Measurements from ENCODE around the gene DHRSX.

Gene DHRSX

DNA sequence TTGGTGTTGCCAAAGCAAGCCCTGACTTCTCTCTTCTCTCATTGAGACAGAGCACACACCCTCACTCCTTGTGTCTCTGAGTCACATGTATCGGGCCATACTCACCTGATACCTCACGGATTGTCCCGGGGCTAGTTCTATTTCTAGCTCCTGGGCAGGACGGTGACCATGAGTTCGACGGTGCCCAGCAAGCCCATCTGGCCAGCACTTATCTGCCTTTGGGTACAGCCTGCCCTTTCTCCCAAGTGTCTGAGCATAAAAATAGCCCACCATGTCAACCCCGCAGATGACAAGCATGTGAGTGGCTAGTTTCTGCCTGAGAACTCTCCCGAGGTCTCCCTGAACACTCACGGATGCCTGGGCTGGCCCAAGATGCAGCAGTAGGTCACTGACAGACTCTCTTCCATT lies 158.5 kb downstream of the DHRSX start:
- peaks cover 1% of the 10 kb centered on the region for H3K36me3 ChIP-seq (ENCODE audit: control insufficient read depth, insufficient read depth, low read length)
- no peak overlapping the region for H3K4me3 ChIP-seq (ENCODE audit: low read length)
- H3K9ac ChIP-seq (ENCODE audit: low read length), result no peak overlapping the region
- H3K27me3 ChIP-seq (ENCODE audit: insufficient read depth, low read length, poor library complexity), result no peaks in the 10 kb centered on the region
- H2BK15ac ChIP-seq (replicated peaks; ENCODE audit: low read depth), result no peak overlapping the region
- no peak overlapping the region for H2BK5ac ChIP-seq (ENCODE audit: low read length)
- no peak overlapping the region for H3K4ac ChIP-seq (ENCODE audit: low read depth, low read length)
- no peak overlapping the region for H2AK5ac ChIP-seq (ENCODE audit: low read length)
- H3K27ac ChIP-seq (ENCODE audit: low read depth, low read length), result no peak overlapping the region
- H4K5ac ChIP-seq (ENCODE audit: low read length), result no peak overlapping the region
- no peak overlapping the region for H3K23ac ChIP-seq (ENCODE audit: low read length)
- no peak overlapping the region for H2BK120ac ChIP-seq (ENCODE audit: low read depth, low read length)
- no CpG with 5 or more reads among the region's 9 CpGs for WGBS (ENCODE audit: extremely low coverage, insufficient coverage, low lambda C conversion rate)
- no peak overlapping the region for H3K4me2 ChIP-seq (ENCODE audit: low read length)
- H4K8ac ChIP-seq (ENCODE audit: low read depth, low read length), result no peak overlapping the region
- no peaks in the 10 kb centered on the region for H3K79me2 ChIP-seq (ENCODE audit: control insufficient read depth, insufficient read depth, low read length)
- no peaks in the 10 kb centered on the region for H3K4me1 ChIP-seq (ENCODE audit: control insufficient read depth, low read depth, low read length)
- no peak for DNase-seq
- H3K18ac ChIP-seq (ENCODE audit: low read length), result no peak overlapping the region
- no peak overlapping the region for H3K56ac ChIP-seq (ENCODE audit: low read length)
- H3K79me1 ChIP-seq (ENCODE audit: low read length), result no peaks in the 10 kb centered on the region

DNA sequence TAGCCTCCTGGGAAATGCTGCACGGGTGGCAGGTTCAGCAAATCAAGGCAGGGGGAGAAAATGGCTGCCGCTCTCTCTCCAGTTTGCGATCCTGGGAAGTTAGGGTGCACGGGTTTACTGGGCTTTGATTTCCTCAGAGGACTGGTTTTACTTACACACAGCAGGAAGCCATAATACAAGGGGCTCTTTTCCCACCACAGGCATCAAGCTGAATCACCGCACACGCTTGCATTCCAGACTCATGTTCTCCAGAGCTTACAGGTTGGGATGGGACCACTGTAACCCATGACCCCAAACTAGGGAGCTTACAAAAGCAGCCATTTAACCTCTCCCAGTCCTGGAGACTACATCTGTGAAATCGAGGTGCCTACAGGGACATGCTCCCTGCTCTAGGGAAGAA lies 159.8 kb downstream of the DHRSX start:
- Histone ChIP-seq H3K27me3 (ENCODE audit: insufficient read depth, low read length, poor library complexity) (no peaks in the 10 kb centered on the region), H3K56ac (ENCODE audit: low read length) (no peak overlapping the region), H3K79me1 (ENCODE audit: low read length) (no peaks in the 10 kb centered on the region), H4K5ac (ENCODE audit: low read length) (no peak overlapping the region), H2AK5ac (ENCODE audit: low read length) (no peak overlapping the region), H4K8ac (ENCODE audit: low read depth, low read length) (no peak overlapping the region), H3K4me2 (ENCODE audit: low read length) (no peak overlapping the region), H3K4ac (ENCODE audit: low read depth, low read length) (no peak overlapping the region), H3K79me2 (ENCODE audit: control insufficient read depth, insufficient read depth, low read length) (no peaks in the 10 kb centered on the region), H3K18ac (ENCODE audit: low read length) (no peak overlapping the region), H3K4me1 (ENCODE audit: control insufficient read depth, low read depth, low read length) (no peaks in the 10 kb centered on the region), H2BK5ac (ENCODE audit: low read length) (no peak overlapping the region), H3K27ac (ENCODE audit: low read depth, low read length) (no peak overlapping the region), H3K4me3 (ENCODE audit: low read length) (no peak overlapping the region), H3K9ac (ENCODE audit: low read length) (no peak overlapping the region), H2BK15ac (replicated peaks; ENCODE audit: low read depth) (no peak overlapping the region), H2BK120ac (ENCODE audit: low read depth, low read length) (no peak overlapping the region), H3K36me3 (ENCODE audit: control insufficient read depth, insufficient read depth, low read length) (peaks cover 1% of the 10 kb centered on the region), H3K23ac (ENCODE audit: low read length) (no peak overlapping the region)
- DNase-seq, result no peak
- WGBS (ENCODE audit: extremely low coverage, insufficient coverage, low lambda C conversion rate), result no CpG with 5 or more reads among the region's 7 CpGs

DNA sequence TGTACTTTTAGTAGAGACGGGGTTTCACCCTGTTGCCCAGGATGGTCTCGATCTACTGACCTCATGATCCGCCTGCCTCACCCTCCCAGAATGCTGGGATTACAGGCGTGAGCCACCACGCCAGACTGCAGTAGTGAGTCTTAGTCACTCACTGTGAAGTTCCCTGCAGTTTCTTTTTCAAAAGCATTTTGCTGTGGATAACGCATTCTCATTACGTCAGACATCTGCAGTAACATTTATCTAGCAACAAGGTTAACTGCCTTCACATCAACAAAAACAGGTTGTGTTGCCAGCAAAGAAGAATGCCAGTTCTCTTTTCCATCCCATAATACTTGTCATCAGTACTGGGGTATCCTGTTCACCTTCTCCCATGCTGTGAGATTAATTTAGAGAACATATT lies 164.6 kb downstream of the DHRSX start:
- Histone ChIP-seq H3K36me3 (ENCODE audit: control insufficient read depth, insufficient read depth, low read length) (no peaks in the 10 kb centered on the region), H3K4me3 (ENCODE audit: low read length) (no peak overlapping the region)

DNA sequence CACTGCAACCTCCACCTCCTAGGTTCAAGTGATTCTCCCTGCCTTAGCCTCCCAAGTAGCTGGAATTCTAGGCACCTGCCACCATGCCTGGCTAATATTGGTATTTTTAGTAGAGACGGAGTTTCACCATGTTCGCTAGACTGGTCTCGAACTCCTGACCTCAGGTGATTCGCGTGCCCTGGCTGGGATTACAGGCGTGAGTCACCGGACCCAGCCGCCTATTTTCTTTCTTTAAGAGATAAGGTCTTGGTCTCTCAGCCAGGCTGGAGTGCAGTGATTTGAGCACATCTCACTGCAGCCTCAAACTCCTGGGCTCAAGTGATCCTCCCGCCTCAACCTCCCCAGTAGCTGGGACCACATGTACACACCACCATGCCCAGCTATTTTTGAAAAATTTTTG lies 166.5 kb downstream of the DHRSX start:
- H2AK5ac ChIP-seq (ENCODE audit: low read length), result no peak overlapping the region
- H3K36me3 ChIP-seq (ENCODE audit: control insufficient read depth, insufficient read depth, low read length), result no peaks in the 10 kb centered on the region
- no peaks in the 10 kb centered on the region for H3K79me1 ChIP-seq (ENCODE audit: low read length)
- H4K8ac ChIP-seq (ENCODE audit: low read depth, low read length), result no peak overlapping the region
- no peaks in the 10 kb centered on the region for H3K27me3 ChIP-seq (ENCODE audit: insufficient read depth, low read length, poor library complexity)
- no peak overlapping the region for H3K56ac ChIP-seq (ENCODE audit: low read length)
- H4K5ac ChIP-seq (ENCODE audit: low read length), result no peak overlapping the region
- no peak overlapping the region for H3K23ac ChIP-seq (ENCODE audit: low read length)
- no CpG with 5 or more reads among the region's 9 CpGs for WGBS (ENCODE audit: extremely low coverage, insufficient coverage, low lambda C conversion rate)
- no peak overlapping the region for H3K27ac ChIP-seq (ENCODE audit: low read depth, low read length)
- H3K18ac ChIP-seq (ENCODE audit: low read length), result no peak overlapping the region
- no peak overlapping the region for H2BK15ac ChIP-seq (replicated peaks; ENCODE audit: low read depth)
- H3K4me3 ChIP-seq (ENCODE audit: low read length), result no peak overlapping the region
- H3K9ac ChIP-seq (ENCODE audit: low read length), result no peak overlapping the region
- no peak overlapping the region for H2BK120ac ChIP-seq (ENCODE audit: low read depth, low read length)
- no peaks in the 10 kb centered on the region for H3K4me1 ChIP-seq (ENCODE audit: control insufficient read depth, low read depth, low read length)
- no peaks in the 10 kb centered on the region for H3K79me2 ChIP-seq (ENCODE audit: control insufficient read depth, insufficient read depth, low read length)
- H3K4me2 ChIP-seq (ENCODE audit: low read length), result no peak overlapping the region
- H3K4ac ChIP-seq (ENCODE audit: low read depth, low read length), result no peak overlapping the region
- H2BK5ac ChIP-seq (ENCODE audit: low read length), result no peak overlapping the region
- no peak for DNase-seq

More for the DNA sequence above, 164.6 kb downstream of the DHRSX start:
- WGBS (ENCODE audit: extremely low coverage, insufficient coverage, low lambda C conversion rate), result no CpG with 5 or more reads among the region's 7 CpGs
- Histone ChIP-seq H3K27me3 (ENCODE audit: insufficient read depth, low read length, poor library complexity) (no peaks in the 10 kb centered on the region), H3K4me1 (ENCODE audit: control insufficient read depth, low read depth, low read length) (no peaks in the 10 kb centered on the region), H2BK120ac (ENCODE audit: low read depth, low read length) (no peak overlapping the region), H3K9ac (ENCODE audit: low read length) (no peak overlapping the region), H3K56ac (ENCODE audit: low read length) (no peak overlapping the region), H3K4me2 (ENCODE audit: low read length) (no peak overlapping the region), H2BK5ac (ENCODE audit: low read length) (no peak overlapping the region), H3K79me2 (ENCODE audit: control insufficient read depth, insufficient read depth, low read length) (no peaks in the 10 kb centered on the region), H4K8ac (ENCODE audit: low read depth, low read length) (no peak overlapping the region), H3K79me1 (ENCODE audit: low read length) (no peaks in the 10 kb centered on the region), H3K27ac (ENCODE audit: low read depth, low read length) (no peak overlapping the region), H2BK15ac (replicated peaks; ENCODE audit: low read depth) (no peak overlapping the region), H3K23ac (ENCODE audit: low read length) (no peak overlapping the region), H2AK5ac (ENCODE audit: low read length) (no peak overlapping the region), H3K4ac (ENCODE audit: low read depth, low read length) (no peak overlapping the region), H4K5ac (ENCODE audit: low read length) (no peak overlapping the region), H3K18ac (ENCODE audit: low read length) (no peak overlapping the region)
- DNase-seq, result no peak

- H4K8ac ChIP-seq (ENCODE audit: low read depth, low read length), result no peak overlapping the region
- H3K27me3 ChIP-seq (ENCODE audit: insufficient read depth, low read length, poor library complexity), result no peaks in the 10 kb centered on the region
- no peaks in the 10 kb centered on the region for H3K79me1 ChIP-seq (ENCODE audit: low read length)
- no peak overlapping the region for H2AK5ac ChIP-seq (ENCODE audit: low read length)
- no peak overlapping the region for H3K4ac ChIP-seq (ENCODE audit: low read depth, low read length)
- no peak overlapping the region for H3K56ac ChIP-seq (ENCODE audit: low read length)
- no peak overlapping the region for H3K27ac ChIP-seq (ENCODE audit: low read depth, low read length)
- no peak overlapping the region for H2BK5ac ChIP-seq (ENCODE audit: low read length)
- no peaks in the 10 kb centered on the region for H3K36me3 ChIP-seq (ENCODE audit: control insufficient read depth, insufficient read depth, low read length)
- no peak overlapping the region for H4K5ac ChIP-seq (ENCODE audit: low read length)
- no peak overlapping the region for H3K23ac ChIP-seq (ENCODE audit: low read length)
- no peak overlapping the region for H3K18ac ChIP-seq (ENCODE audit: low read length)
- H3K4me3 ChIP-seq (ENCODE audit: low read length), result no peak overlapping the region
- H2BK120ac ChIP-seq (ENCODE audit: low read depth, low read length), result no peak overlapping the region
- no peak overlapping the region for H2BK15ac ChIP-seq (replicated peaks; ENCODE audit: low read depth)
- H3K9ac ChIP-seq (ENCODE audit: low read length), result no peak overlapping the region
- no peaks in the 10 kb centered on the region for H3K4me1 ChIP-seq (ENCODE audit: control insufficient read depth, low read depth, low read length)
- no CpG with 5 or more reads among the region's 4 CpGs for WGBS (ENCODE audit: extremely low coverage, insufficient coverage, low lambda C conversion rate)
- no peak for DNase-seq
- H3K4me2 ChIP-seq (ENCODE audit: low read length), result no peak overlapping the region
- no peaks in the 10 kb centered on the region for H3K79me2 ChIP-seq (ENCODE audit: control insufficient read depth, insufficient read depth, low read length)
Observed at GRCh38 chrX:2332252-2332651, 168.5 kb downstream of the DHRSX start.

GRCh38 chrX:2330910-2331309 lies 169.9 kb downstream of the DHRSX start:
- Histone ChIP-seq H4K5ac (ENCODE audit: low read length) (no peak overlapping the region), H3K4ac (ENCODE audit: low read depth, low read length) (no peak overlapping the region), H3K79me1 (ENCODE audit: low read length) (no peaks in the 10 kb centered on the region), H3K4me2 (ENCODE audit: low read length) (no peak overlapping the region), H2AK5ac (ENCODE audit: low read length) (no peak overlapping the region), H3K9ac (ENCODE audit: low read length) (no peak overlapping the region), H3K4me3 (ENCODE audit: low read length) (no peak overlapping the region), H2BK15ac (replicated peaks; ENCODE audit: low read depth) (no peak overlapping the region), H3K4me1 (ENCODE audit: control insufficient read depth, low read depth, low read length) (no peaks in the 10 kb centered on the region), H3K27me3 (ENCODE audit: insufficient read depth, low read length, poor library complexity) (no peaks in the 10 kb centered on the region), H2BK120ac (ENCODE audit: low read depth, low read length) (no peak overlapping the region), H3K18ac (ENCODE audit: low read length) (no peak overlapping the region), H4K8ac (ENCODE audit: low read depth, low read length) (no peak overlapping the region), H3K56ac (ENCODE audit: low read length) (no peak overlapping the region), H3K27ac (ENCODE audit: low read depth, low read length) (no peak overlapping the region), H3K79me2 (ENCODE audit: control insufficient read depth, insufficient read depth, low read length) (no peaks in the 10 kb centered on the region), H3K23ac (ENCODE audit: low read length) (no peak overlapping the region), H2BK5ac (ENCODE audit: low read length) (no peak overlapping the region), H3K36me3 (ENCODE audit: control insufficient read depth, insufficient read depth, low read length) (no peaks in the 10 kb centered on the region)
- DNase-seq, result no peak
- WGBS (ENCODE audit: extremely low coverage, insufficient coverage, low lambda C conversion rate), result no CpG with 5 or more reads among the region's 3 CpGs
